Kidney (tissue), 14 donors: ENCODE measurements around the gene TYW3. TPM values are rescaled to one million over a fixed set of nuclear protein-coding genes. Genes with fewer than 3 reads are reported as not detected.

Experiments
- DNase-seq, 5 donors: peaks; one replicate each; pipeline ENCODE4 v3.0.0-alpha.2; 2013 to 2020
- FAIRE-seq: peaks from 2 replicates; lab custom pipeline; 2012; peaks lifted over from hg19 to GRCh38; lab: Jason Lieb, UNC
- H3K27ac ChIP-seq, 2 donors: one replicate each; pipeline ENCODE4 v1.7.0; 2013; ENCODE audit warnings: low read depth in 2 of 2, low read length in 2 of 2, inconsistent platforms in 1 of 2
- H3K27me3 ChIP-seq: one replicate; pipeline ENCODE4 v1.7.1; 2013; ENCODE audit warnings: low read length, inconsistent platforms; ENCODE audit not compliant: control insufficient read depth, insufficient read depth
- H3K36me3 ChIP-seq, 3 donors: one replicate each; pipeline versions ENCODE4 v1.7.0 to v1.7.1; 2013; ENCODE audit warnings: low read length in 3 of 3, control low read depth in 1 of 3, inconsistent platforms in 1 of 3; ENCODE audit not compliant: insufficient read depth in 3 of 3, control insufficient read depth in 2 of 3
- H3K4me1 ChIP-seq, 3 donors: one replicate each; pipeline versions ENCODE4 v1.7.0 to v1.7.1; 2013; ENCODE audit warnings: low read length in 3 of 3, inconsistent platforms in 1 of 3, low read depth in 1 of 3; ENCODE audit not compliant: control insufficient read depth in 2 of 3, insufficient read depth in 2 of 3
- H3K4me3 ChIP-seq, 3 donors: one replicate each; pipeline versions ENCODE4 v1.7.0 to v1.8.1; 2013; ENCODE audit warnings: low read length in 3 of 3, control low read depth in 1 of 3, inconsistent platforms in 1 of 3
- H3K9ac ChIP-seq, 3 donors: one replicate each; pipeline versions ENCODE4 v1.7.0 to v1.7.1; 2013; ENCODE audit warnings: low read length in 3 of 3, control low read depth in 1 of 3, inconsistent platforms in 1 of 3
- H3K9me3 ChIP-seq, 3 donors: one replicate each; pipeline versions ENCODE4 v1.7.0 to v1.7.1; 2013; ENCODE audit warnings: low read length in 3 of 3, control low read depth in 1 of 3, inconsistent platforms in 1 of 3; ENCODE audit not compliant: control insufficient read depth in 2 of 3, insufficient read depth in 1 of 3
- intact Hi-C: fragments of 100-400 bp; cut with DNase I; formaldehyde crosslinking; loops from one replicate; pipeline ENCODE4 v1.11.1; 2022
- polyA plus RNA-seq: library from polyadenylated mRNA; stranded (reverse); fragments of 350-450 nt; fragmentation: Illumina TruSeq; extraction: RNeasy Lipid Tissue Mini Kit (QIAGEN cat#74804); gene quantifications from one replicate; pipeline ENCODE4 v1.2.3, GENCODE V29; 2014; ENCODE audit warnings: low read depth, low replicate concordance; ENCODE audit not compliant: insufficient read depth
- total RNA-seq: library from RNA; stranded (reverse); fragmentation: NEBNext Ultra II Directional; extraction: Animal tissue kit (Norgen Biotek cat#: 25700); gene quantifications from one replicate; pipeline ENCODE4 v1.2.1, GENCODE V29; 2021
- TF ChIP-seq, protein P1 (sequence below): IDR thresholded peaks from 3 replicates; pipeline ENCODE4 v1.5.1; 2012; ENCODE audit warnings: mild to moderate bottlenecking, moderate library complexity, borderline replicate concordance; ENCODE audit not compliant: insufficient read depth; ENCODE audit errors: extremely low read depth
- donor health status: control.
- donor health status: control.
- donor health status: control.
- donor health status: control.
- donor health status: control.
- donor health status: DM: yes; HTN: yes; CAD: no.
- donor health status: Normal renal cell carcinoma (clear cell type).

Gene TYW3
- total and polyA plus RNA-seq, 2 donors from 2014 or later: 17.1 to 22.1 TPM

DNA sequence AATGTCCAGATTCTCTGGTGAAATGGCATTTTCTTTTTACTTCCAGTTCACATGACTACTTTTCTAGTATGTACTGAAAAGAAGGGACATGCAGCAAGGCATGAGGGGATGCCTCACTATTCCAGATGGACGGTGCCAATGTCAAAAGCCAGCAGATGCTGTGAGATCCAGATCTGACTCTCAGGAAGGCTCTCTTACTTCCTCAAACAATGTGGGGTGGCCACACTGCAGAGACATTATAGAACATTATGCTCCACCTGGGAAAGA lies 17.8 kb upstream of the TYW3 start:
- TF ChIP-seq, protein P1, sequence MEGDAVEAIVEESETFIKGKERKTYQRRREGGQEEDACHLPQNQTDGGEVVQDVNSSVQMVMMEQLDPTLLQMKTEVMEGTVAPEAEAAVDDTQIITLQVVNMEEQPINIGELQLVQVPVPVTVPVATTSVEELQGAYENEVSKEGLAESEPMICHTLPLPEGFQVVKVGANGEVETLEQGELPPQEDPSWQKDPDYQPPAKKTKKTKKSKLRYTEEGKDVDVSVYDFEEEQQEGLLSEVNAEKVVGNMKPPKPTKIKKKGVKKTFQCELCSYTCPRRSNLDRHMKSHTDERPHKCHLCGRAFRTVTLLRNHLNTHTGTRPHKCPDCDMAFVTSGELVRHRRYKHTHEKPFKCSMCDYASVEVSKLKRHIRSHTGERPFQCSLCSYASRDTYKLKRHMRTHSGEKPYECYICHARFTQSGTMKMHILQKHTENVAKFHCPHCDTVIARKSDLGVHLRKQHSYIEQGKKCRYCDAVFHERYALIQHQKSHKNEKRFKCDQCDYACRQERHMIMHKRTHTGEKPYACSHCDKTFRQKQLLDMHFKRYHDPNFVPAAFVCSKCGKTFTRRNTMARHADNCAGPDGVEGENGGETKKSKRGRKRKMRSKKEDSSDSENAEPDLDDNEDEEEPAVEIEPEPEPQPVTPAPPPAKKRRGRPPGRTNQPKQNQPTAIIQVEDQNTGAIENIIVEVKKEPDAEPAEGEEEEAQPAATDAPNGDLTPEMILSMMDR: no peak
- DNase-seq (no peak), FAIRE-seq (no peak)
- Histone ChIP-seq H3K4me3 (no peak overlapping the region), H3K4me1 (no peaks in the 10 kb centered on the region), H3K9me3 (no peaks in the 10 kb centered on the region), H3K27me3 (no peaks in the 10 kb centered on the region), H3K27ac (no peak overlapping the region), H3K9ac (no peak overlapping the region), H3K36me3 (peaks cover 5 to 71% (median 43%) of the 10 kb centered on the region in 3 donors)
- intact Hi-C loops: no loop called here

DNA sequence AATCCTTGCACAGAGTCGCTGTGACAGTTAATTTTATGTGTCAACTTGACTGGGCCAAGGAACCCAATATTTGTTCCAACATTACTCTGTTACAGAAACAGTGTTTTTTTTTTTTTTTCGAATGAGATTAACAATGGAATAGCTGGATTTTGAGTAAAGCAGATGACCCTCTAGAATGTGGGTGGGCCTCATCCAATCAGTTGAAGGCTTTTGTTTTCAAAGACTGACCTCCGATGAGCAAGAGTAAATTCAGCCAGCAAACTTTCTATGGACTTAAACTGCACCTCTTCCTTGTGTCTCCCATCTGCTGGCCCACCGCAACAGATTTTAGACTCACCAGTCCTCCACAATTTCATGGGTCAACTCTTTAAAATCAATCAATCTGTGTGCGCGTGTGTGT lies 17.1 kb upstream of the TYW3 start:
- Histone ChIP-seq H3K27ac (no peak overlapping the region), H3K9me3 (no peaks in the 10 kb centered on the region), H3K27me3 (no peaks in the 10 kb centered on the region), H3K4me3 (no peak overlapping the region), H3K36me3 (peaks cover 5 to 77% (median 47%) of the 10 kb centered on the region in 3 donors), H3K4me1 (no peaks in the 10 kb centered on the region), H3K9ac (no peak overlapping the region)
- intact Hi-C loops: no loop called here
- no peak for DNase-seq
- TF ChIP-seq, protein P1: no peak
- no peak for FAIRE-seq

DNA sequence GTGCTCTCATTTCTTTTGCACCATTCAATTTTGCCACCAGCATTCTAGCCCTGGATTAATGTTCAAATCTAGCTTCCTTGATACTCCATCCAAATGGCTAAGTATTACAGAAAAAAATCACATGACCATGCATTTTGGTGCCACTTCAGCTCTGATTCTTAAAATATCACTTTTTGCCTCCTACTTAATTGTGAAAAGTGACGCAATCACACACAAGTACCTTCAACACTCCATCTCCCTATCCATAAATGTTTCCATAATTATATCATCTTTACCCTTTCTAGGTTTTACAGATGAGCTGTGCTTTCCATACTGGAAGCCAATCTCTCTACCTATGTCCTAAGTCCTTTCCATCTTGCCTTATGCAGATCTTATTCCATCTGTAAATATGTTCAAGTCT lies 16.1 kb upstream of the TYW3 start:
- Histone ChIP-seq H3K27me3 (no peaks in the 10 kb centered on the region), H3K9ac (no peak overlapping the region), H3K36me3 (peaks cover 5 to 77% (median 48%) of the 10 kb centered on the region in 3 donors), H3K4me1 (no peaks in the 10 kb centered on the region), H3K27ac (no peak overlapping the region), H3K9me3 (no peaks in the 10 kb centered on the region), H3K4me3 (no peak overlapping the region)
- FAIRE-seq: no peak
- DNase-seq: no peak
- intact Hi-C loops: no loop called here
- TF ChIP-seq, protein P1: no peak

DNA sequence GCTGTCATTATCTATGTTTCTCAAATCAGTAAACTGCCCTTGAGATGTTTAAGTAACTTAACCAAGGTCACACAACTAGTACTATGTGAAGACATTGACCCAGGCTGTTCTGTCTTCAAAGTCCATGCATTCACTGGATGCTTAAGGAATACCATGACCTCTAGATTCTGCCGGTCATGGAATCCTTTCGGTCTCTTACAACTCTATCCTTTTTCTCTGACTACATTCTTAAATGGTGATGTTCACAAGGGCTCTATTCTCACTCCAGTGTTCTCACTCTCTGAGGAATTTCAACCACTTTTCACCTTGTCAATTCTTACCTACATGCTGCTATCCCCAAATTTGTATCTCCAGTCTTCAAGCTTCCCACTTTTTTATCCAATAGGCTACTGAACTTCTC lies 15.3 kb upstream of the TYW3 start:
- intact Hi-C loops: no loop called here
- H3K9me3 ChIP-seq: no peaks in the 10 kb centered on the region
- no peak overlapping the region for H3K27ac ChIP-seq
- no peak overlapping the region for H3K9ac ChIP-seq
- H3K36me3 ChIP-seq: peaks cover 5 to 79% (median 49%) of the 10 kb centered on the region in 3 donors
- TF ChIP-seq, protein P1: no peak
- DNase-seq (no peak), FAIRE-seq (no peak)
- H3K4me1 ChIP-seq: no peaks in the 10 kb centered on the region
- H3K4me3 ChIP-seq: no peak overlapping the region
- H3K27me3 ChIP-seq: no peaks in the 10 kb centered on the region
